GM12872 (cell line): ENCODE results near the gene PIEZO2.

Source experiments
- TF ChIP-seq, protein P1 (sequence below): IDR thresholded peaks from 3 replicates; pipeline ENCODE4 v1.5.1; 2011; ENCODE audit warnings: low read depth, mild to moderate bottlenecking, low read length, moderate library complexity; ENCODE audit not compliant: insufficient read depth

Gene PIEZO2

DNA sequence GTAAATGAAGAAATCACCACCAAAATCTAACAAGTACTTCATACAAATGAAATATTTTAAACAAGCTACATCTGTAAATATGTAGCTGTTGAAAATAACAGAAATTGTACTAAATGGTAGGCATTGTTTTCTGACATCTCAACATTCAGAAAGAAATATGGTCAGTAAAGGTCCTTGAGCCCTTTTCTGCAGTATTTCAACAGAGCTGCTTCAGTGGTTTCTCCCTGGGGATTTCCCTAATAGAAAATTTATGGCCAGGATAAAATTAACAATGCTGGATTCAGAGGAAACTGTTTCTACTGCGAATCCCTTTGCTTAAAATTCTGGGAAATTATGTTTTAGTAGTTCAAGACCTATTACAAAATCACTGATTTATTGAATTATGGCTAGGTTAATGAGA is 256.6 kb downstream of the PIEZO2 start:
- TF ChIP-seq, protein P1, sequence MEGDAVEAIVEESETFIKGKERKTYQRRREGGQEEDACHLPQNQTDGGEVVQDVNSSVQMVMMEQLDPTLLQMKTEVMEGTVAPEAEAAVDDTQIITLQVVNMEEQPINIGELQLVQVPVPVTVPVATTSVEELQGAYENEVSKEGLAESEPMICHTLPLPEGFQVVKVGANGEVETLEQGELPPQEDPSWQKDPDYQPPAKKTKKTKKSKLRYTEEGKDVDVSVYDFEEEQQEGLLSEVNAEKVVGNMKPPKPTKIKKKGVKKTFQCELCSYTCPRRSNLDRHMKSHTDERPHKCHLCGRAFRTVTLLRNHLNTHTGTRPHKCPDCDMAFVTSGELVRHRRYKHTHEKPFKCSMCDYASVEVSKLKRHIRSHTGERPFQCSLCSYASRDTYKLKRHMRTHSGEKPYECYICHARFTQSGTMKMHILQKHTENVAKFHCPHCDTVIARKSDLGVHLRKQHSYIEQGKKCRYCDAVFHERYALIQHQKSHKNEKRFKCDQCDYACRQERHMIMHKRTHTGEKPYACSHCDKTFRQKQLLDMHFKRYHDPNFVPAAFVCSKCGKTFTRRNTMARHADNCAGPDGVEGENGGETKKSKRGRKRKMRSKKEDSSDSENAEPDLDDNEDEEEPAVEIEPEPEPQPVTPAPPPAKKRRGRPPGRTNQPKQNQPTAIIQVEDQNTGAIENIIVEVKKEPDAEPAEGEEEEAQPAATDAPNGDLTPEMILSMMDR, result no peak

DNA sequence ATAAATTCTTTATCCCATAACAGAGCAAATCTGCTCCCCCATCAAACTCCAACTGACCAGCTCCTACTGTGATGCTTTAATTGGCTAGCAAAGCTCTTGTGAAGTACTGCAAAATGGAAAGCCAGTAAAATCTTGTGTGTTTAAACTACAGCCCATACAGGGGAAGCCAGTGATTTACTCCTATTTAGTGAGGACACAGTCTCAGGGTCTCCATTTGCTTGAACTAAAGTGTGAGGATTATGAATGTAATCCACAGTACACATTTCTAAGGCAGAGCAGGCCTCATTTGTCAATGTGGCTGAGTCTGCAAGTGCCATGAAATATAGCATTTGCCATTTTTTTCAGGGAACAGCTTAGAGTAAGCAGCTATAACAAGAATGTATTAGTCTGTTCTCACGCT is 259.3 kb downstream of the PIEZO2 start:
- TF ChIP-seq, protein P1, result no peak

DNA sequence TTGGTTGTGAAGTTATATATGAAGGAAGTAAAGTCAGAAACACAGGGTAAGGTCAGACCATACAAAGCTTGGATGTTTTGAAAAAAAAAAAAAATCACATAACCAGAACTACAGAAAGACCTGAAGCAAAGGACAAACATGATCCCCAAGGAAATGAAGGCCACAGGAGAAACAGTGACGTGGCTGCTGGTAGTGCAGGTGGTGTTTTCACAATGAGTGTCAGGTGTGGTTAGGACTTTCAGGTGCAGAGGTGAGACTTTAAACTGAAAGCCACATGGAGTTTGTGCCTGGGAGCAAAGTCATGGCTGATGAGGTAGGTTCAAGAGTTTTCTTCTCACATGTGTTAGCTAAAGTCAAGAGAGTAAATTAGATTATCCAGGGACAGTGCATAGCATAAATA is 270.7 kb downstream of the PIEZO2 start:
- TF ChIP-seq, protein P1, result no peak

DNA sequence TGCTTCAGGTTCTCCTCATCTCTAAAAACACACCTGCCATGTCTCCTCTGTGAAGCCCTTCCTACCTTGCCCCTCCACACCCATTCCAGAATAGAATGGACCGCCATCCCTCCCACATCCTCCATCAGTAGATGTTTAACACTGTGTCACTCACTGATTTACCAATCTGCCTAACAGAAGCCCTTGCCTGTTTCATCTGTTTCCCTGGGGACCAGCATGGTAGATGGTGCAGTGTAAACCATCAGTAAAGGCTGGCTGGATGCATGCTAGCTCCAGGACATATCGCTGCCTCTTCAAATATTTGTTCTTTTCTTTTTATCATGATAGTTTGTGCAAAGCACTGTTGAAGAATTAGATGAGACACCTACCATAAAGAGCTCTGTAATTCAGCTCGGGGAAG is 271.4 kb downstream of the PIEZO2 start:
- TF ChIP-seq, protein P1, result no peak

DNA sequence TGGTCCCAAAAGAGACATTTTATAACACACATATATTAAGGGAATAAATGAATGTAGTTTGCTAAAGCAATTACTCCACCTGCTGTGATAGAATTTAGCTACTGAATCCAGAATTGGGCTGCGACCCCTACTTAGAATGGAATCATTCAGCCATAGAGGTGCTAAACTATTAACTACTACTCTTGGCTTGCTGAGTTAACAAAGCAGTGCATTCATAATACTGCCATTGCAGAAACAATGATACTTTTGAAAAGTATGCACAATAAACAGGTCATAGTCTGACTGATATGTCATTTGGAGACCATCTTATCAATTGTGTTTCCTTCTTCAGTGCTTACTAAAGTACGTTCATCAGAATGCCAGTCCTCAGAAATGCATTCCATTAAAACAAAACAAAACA is 273.6 kb downstream of the PIEZO2 start:
- TF ChIP-seq, protein P1, result no peak

DNA sequence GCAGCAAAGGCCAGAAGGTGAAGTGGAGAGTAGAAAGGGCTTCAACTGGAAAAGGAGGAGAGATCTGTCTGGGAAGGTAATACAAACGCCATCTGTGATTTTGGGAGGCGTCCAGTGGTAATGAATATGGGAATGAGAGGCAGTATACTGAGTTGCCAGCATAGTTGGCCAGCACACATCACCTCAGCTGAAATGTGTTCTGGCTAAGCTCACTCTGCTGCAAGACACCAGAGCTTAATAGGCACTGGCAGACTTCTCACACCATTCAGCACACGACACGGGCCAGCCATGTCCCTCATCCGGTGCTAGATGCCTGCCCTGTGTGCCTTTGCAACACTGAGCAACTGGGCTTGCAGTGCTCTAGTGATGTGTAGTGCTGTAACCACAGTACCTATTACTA is 277.1 kb downstream of the PIEZO2 start:
- TF ChIP-seq, protein P1, result no peak

DNA sequence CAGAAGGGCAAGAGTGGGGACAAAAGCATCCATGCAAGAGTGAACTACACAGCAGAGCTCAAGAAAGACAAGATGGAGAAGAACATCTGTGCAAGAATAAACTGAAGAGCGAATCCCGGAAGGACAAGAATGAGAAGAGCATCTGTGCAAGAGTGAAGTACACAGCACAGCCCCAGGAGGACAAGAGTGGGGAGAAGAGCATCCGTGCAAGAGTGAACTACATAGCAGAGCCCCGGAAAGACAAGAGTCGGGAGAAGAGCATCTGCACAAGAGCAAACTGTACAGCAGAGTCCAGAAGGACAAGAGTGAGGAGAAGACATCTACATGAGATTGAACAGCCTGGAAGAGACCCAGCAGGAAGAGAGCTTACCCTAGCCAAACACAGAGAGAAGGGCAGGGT is 284.6 kb downstream of the PIEZO2 start:
- TF ChIP-seq, protein P1, result no peak

DNA sequence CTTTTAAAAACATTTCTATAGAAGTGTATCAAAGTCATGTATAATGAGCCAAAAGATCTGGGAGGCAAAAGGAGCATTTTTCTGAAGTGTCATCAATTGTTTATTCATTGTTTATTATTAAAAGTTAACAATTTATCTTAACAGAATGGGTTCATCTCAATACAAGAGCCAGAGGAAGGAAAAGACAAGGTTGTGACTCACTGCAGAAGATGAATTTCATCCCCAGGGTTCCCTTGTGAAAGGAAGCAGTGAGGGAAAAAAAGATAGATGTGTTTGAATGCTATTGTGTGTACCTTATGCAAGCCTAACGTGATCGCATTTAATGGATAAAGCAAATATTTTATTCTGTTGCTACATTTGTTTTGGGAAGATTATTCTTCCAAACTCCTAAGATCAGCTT is 286.3 kb downstream of the PIEZO2 start:
- TF ChIP-seq, protein P1, result no peak
